HFF-Myc (cell line): ENCODE measurements around the gene BPTF.

Experiments
- DNase-seq: peaks from one replicate; pipeline ENCODE4 v3.0.0-alpha.2; 2011; ENCODE audit warnings: low read depth; ENCODE audit errors: extremely low read depth
- H3K4me3 ChIP-seq: replicated peaks from 2 replicates; pipeline ENCODE4 v1.5.1; 2011; ENCODE audit warnings: low read depth, mild to moderate bottlenecking, control low read depth, low read length
- TF ChIP-seq, protein P1 (sequence below): IDR thresholded peaks from 2 replicates; pipeline ENCODE4 v1.5.1; 2012; ENCODE audit warnings: mild to moderate bottlenecking, low read depth, low read length, control low read depth; ENCODE audit errors: missing control alignments

BPTF gene, protein sequence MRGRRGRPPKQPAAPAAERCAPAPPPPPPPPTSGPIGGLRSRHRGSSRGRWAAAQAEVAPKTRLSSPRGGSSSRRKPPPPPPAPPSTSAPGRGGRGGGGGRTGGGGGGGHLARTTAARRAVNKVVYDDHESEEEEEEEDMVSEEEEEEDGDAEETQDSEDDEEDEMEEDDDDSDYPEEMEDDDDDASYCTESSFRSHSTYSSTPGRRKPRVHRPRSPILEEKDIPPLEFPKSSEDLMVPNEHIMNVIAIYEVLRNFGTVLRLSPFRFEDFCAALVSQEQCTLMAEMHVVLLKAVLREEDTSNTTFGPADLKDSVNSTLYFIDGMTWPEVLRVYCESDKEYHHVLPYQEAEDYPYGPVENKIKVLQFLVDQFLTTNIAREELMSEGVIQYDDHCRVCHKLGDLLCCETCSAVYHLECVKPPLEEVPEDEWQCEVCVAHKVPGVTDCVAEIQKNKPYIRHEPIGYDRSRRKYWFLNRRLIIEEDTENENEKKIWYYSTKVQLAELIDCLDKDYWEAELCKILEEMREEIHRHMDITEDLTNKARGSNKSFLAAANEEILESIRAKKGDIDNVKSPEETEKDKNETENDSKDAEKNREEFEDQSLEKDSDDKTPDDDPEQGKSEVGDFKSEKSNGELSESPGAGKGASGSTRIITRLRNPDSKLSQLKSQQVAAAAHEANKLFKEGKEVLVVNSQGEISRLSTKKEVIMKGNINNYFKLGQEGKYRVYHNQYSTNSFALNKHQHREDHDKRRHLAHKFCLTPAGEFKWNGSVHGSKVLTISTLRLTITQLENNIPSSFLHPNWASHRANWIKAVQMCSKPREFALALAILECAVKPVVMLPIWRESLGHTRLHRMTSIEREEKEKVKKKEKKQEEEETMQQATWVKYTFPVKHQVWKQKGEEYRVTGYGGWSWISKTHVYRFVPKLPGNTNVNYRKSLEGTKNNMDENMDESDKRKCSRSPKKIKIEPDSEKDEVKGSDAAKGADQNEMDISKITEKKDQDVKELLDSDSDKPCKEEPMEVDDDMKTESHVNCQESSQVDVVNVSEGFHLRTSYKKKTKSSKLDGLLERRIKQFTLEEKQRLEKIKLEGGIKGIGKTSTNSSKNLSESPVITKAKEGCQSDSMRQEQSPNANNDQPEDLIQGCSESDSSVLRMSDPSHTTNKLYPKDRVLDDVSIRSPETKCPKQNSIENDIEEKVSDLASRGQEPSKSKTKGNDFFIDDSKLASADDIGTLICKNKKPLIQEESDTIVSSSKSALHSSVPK (N-terminal part only)

DNA sequence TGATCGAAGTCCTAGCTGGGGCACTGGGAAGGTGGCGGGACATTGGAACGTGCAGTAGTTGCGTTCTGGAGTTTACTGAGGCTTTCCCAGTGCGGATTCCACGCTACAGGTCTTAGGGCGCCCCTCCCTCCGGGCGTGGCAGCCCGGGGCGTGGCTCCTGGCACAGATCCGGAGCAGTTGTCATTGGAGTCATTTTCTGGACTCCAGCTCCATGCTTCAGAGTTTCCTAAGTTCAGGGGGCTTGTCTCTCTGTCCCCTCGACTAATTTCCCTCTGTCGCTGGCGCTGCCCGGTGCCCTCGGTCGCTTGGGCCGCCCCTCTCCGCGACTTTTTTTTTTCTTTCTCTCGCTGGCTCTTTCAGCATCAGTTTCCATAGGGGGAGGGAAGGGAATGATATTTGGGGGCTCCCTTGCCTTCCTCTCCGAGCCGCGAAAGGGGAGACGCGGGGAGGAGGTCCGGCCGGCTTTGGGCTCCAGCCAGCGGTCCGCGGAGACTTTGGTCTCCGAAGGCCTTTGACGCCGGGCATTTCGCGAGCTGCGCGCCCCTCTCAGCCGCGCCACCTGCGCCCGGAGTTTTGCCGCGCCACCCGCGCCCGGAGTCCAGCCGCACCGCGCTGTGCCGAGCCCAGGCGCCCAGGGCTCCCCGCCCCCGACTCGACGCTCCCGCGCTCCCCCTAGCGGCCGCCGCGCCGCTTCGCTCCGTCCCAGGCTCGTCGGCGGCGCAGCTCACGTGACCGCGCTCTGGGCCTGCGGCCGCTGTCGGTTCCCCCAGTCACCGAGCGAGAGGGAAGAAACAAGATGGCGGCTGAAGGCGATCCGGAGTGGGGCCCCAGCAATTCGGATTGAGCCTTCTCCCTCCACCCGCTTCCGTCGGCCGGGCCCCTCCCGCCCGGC lies at the start of gene BPTF:
Gene BPTF, plus strand, starts transcription at position 769 of the 892 bp plus-strand sequence. CDS start 222 bp downstream, outside the sequence.
- DNase-seq = peak; percentile 70
- H3K4me3 ChIP-seq = peak within 1 kb of the TSS; percentile 61
- TF ChIP-seq, protein P1, sequence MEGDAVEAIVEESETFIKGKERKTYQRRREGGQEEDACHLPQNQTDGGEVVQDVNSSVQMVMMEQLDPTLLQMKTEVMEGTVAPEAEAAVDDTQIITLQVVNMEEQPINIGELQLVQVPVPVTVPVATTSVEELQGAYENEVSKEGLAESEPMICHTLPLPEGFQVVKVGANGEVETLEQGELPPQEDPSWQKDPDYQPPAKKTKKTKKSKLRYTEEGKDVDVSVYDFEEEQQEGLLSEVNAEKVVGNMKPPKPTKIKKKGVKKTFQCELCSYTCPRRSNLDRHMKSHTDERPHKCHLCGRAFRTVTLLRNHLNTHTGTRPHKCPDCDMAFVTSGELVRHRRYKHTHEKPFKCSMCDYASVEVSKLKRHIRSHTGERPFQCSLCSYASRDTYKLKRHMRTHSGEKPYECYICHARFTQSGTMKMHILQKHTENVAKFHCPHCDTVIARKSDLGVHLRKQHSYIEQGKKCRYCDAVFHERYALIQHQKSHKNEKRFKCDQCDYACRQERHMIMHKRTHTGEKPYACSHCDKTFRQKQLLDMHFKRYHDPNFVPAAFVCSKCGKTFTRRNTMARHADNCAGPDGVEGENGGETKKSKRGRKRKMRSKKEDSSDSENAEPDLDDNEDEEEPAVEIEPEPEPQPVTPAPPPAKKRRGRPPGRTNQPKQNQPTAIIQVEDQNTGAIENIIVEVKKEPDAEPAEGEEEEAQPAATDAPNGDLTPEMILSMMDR = peak; percentile 78

DNA sequence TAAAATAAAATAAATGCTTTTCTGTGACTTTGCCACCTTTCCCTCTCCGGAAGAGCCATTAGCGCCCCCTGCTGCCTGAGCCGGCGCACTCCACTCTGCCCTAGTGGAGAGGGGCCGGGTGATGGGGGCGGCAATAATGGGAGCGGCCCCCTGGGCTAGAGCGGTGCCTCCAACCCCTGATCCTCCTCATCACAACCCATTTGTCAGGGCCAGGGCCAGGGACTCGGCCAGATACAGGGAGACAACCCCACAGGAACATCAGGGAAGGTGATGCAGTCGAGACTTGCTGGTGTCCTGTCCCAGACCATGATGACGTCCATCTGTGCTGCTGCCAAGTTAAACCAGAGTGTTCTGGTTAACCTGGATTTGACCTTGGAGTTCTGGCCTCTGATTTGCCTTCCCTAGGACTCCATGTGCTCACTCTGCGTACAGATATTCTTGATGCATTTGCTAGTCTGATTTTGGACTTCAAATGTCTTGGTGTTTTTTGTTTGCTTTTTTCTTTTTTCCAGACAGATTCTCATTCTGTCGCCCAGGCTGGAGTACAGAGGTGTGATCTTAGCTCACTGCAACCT lies 46.1 kb upstream of the BPTF start:
- TF ChIP-seq, protein P1 = peak; percentile 70
- DNase-seq = peak; percentile 63
- H3K4me3 ChIP-seq = no peak overlapping the region

DNA sequence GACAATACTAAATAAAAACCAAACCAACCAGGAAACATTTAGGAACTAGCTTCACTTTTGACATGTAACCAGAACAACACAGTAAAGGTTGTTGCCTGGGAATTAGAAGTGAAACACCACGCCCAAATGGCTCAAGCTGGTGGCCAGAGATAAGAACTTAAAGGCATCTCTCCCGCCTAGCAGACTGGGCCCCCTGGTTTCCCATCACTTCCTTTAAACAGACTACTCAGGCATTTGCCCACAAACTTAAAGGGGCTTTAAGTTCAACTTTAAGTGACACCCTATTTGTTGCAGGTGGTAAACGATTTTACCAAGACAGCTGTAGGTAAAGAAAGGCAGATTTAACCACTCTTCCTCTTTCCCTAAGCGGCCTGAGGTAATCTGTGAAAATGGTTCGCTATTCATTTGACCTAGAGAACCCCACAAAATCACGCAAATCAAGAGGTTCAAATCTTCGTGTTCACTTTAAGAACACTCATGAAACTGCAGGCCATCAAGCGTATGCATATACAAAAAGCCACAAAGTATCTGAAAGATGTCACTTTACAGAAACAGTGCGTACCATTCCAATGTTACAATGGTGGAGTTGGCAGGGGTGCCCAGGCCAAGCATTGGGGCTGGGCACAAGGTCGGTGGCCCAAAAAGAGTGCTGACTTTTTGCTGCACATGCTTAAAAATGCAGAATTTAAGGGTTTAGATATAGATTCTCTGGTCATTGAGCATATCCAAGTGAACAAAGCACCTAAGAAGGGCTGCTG lies 40.8 kb upstream of the BPTF start:
- TF ChIP-seq, protein P1 = no peak
- DNase-seq = no peak
- no peak overlapping the region for H3K4me3 ChIP-seq

DNA sequence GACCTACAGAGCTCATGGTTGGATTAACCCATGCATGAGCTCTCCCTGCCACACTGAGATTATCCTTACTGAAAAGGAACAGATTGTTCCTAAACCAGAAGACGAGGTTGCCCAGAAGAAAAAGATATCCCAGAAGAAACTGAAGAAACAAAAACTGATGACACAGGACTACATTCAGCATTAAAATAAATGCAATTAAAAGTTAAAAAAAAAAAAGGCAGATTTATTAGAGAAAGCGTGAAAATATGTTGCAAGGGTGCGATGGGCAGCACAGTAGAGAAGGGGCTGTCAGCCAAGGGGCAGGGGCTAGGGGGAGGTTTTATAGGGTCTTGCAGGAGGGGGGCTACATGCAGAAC lies 40.2 kb upstream of the BPTF start:
- DNase-seq = no peak
- H3K4me3 ChIP-seq = no peak overlapping the region
- TF ChIP-seq, protein P1 = no peak

DNA sequence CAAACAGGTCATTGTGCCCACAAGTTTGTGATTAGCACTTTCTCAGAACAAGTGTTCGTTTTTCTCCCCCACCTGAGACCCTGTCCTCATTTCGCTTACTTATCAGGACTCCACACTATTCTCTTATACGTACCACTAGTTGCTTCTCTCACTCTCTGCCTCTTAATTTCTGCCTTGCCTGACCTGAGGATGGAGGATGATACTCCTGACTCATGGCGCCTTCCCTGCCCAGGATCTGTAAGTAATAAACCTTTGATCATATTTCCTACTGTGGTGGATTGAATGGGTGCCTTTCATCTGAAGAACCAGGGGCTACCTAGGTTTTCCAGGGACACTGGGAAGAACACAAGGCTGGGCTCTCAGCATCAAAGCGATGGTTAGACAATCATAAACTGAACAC lies 39.8 kb upstream of the BPTF start:
- TF ChIP-seq, protein P1 = no peak
- DNase-seq = no peak
- H3K4me3 ChIP-seq = no peak overlapping the region
